Measurements from ENCODE around the gene PIK3R2.

DNA sequence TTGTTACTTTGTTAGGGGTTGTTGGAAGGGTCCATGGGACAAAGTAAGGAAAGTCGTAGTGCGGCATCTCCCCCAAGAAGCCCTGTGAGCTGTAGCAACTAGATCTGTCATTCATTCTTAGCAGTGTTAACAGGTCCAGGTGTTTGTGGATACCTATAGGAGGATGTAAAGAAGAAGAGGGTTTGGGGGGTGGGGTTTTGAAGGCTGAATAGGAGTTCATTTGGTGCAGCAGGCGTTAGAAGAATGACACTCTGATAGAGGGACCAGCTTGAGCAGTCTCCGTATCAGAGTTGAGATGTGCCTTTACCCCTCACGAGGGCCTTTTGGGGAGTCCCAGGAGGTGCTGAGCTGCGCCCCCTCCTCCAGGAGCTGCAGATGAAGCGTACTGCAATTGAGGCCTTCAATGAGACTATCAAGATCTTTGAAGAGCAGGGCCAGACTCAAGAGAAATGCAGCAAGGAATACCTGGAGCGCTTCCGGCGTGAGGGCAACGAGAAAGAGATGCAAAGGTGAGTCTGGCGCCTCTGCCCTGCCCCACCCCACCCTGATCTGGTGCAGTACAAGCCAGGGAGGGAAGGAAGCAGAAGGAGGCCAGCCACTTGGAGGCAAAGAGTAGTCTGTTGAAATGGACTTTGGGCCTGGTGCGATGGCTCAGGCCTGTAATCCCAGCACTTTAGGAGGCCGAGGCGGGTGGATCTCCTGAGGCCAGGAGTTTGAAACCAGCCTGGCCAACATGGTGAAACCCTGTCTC is 13.0 kb downstream of the PIK3R2 start:
- TF ChIP-seq GATA2 (IDR thresholded peaks at IDR 0.05; ENCODE audit: low read depth, low read length) (no peak), GATA3 (IDR thresholded peaks at IDR 0.05; ENCODE audit: low read depth, low read length) (no peak)
